GM12878 (cell line): Measurements from ENCODE around the gene ABCB10. TPM values are rescaled to one million over a fixed set of nuclear protein-coding genes. Genes with fewer than 3 reads are reported as not detected.
"Not testable (repeated sequence)": the region's sequence is repeated elsewhere in the genome, so short reads cannot be mapped to it uniquely, and the experiment has no call there.

ENCODE experiments used
- ATAC-seq: fragments of 200-7000 bp; cut with Tn5 transposase; 3 replicates; pipeline ENCODE4 v1.9.1; 2020; ENCODE audit warnings: mild to moderate bottlenecking, moderate library complexity
- BruUV-seq: library from RNA; stranded (reverse); fragments of 400-500 nt; replicated peaks from 2 replicates; lab custom pipeline; 2021; lab: Mats Ljungman, UMichigan
- CTCF ChIA-PET: fragments of 300-600 bp; sonication (Branson Sonifier 250); formaldehyde crosslinking; extraction: SDS; loops from one replicate; lab custom pipeline; 2021; ENCODE audit warnings: inconsistent platforms; lab: Yijun Ruan, JAX
- POLR2A ChIA-PET: fragments of 350-600 bp; formaldehyde crosslinking; extraction: SDS; loops from one replicate; lab custom pipeline; 2021; ENCODE audit warnings: inconsistent platforms; lab: Charles Lee
- RAD21 ChIA-PET: fragments of 300-600 bp; sonication (Branson Sonifier 250); formaldehyde crosslinking; loops from one replicate; lab custom pipeline; 2023; ENCODE audit warnings: antibody characterized with exemption; ENCODE audit not compliant: unreplicated experiment; lab: Charles Lee
- SMC1A ChIA-PET: fragments of 300-600 bp; sonication (Branson Sonifier 250); formaldehyde crosslinking; loops from one replicate; lab custom pipeline; 2023; ENCODE audit not compliant: unreplicated experiment, uncharacterized antibody; lab: Charles Lee
- DNase-seq: peaks from one replicate; pipeline ENCODE4 v3.0.0-alpha.2; 2011; ENCODE audit warnings: low read depth, low spot score
- FAIRE-seq: peaks from 3 replicates; lab custom pipeline; 2011; peaks lifted over from hg19 to GRCh38; lab: Jason Lieb, UNC
- H2AFZ ChIP-seq: 2 replicates; pipeline ENCODE4 v1.6.0; 2011; ENCODE audit warnings: low read depth, low read length, control low read depth; ENCODE audit not compliant: control insufficient read depth
- H3K27ac ChIP-seq: 2 replicates; pipeline ENCODE4 v1.5.1; 2011; ENCODE audit warnings: control low read depth; ENCODE audit not compliant: control insufficient read depth, insufficient read depth
- H3K27me3 ChIP-seq, 2 experiments: replicated peaks in 1 of 2; 2 replicates each; pipeline versions ENCODE4 v1.6.0 to v1.6.1; 2011; ENCODE audit warnings: low read length in 1 of 2; ENCODE audit not compliant: control insufficient read depth in 2 of 2, insufficient read depth in 2 of 2
- H3K36me3 ChIP-seq, 2 experiments: 2 replicates each; pipeline ENCODE4 v1.5.1; 2011; ENCODE audit warnings: low read length in 1 of 2; ENCODE audit not compliant: control insufficient read depth in 2 of 2, insufficient read depth in 2 of 2
- H3K4me1 ChIP-seq: 2 replicates; pipeline ENCODE4 v1.6.1; 2011; ENCODE audit warnings: mild to moderate bottlenecking, low read length, moderate library complexity, mixed read lengths; ENCODE audit not compliant: control insufficient read depth, insufficient read depth
- H3K4me2 ChIP-seq: 2 replicates; pipeline ENCODE4 v1.6.0; 2011; ENCODE audit warnings: control low read depth; ENCODE audit not compliant: control insufficient read depth, insufficient read depth
- H3K4me3 ChIP-seq: fragments of 200-600 bp; sonication (generic); 2 replicates; pipeline ENCODE4 v1.5.1; 2016
- H3K79me2 ChIP-seq: 2 replicates; pipeline ENCODE4 v1.6.0; 2011; ENCODE audit warnings: low read length; ENCODE audit not compliant: control insufficient read depth, insufficient read depth
- H3K9ac ChIP-seq: 2 replicates; pipeline ENCODE4 v1.8.0; 2011; ENCODE audit warnings: low read length, control low read depth, mixed read lengths; ENCODE audit not compliant: control insufficient read depth, insufficient read depth
- H3K9me3 ChIP-seq: replicated peaks from 3 replicates; pipeline ENCODE4 v1.5.1; 2011; ENCODE audit warnings: mild to moderate bottlenecking, low read length; ENCODE audit not compliant: control insufficient read depth, insufficient read depth
- H4K20me1 ChIP-seq: 2 replicates; pipeline ENCODE4 v1.6.0; 2011; ENCODE audit not compliant: control insufficient read depth, insufficient read depth
- CBX5 ChIP-seq: sonication (generic); IDR thresholded peaks from 2 replicates; pipeline ENCODE4 v1.6.1; 2016; ENCODE audit warnings: low read depth, moderate library complexity, mild to moderate bottlenecking, inconsistent platforms
- IKZF1 ChIP-seq: fragments of 450-650 bp; conservative IDR thresholded peaks from 2 replicates; pipeline ENCODE4 v1.6.1; 2017; ENCODE audit warnings: antibody characterized with exemption, mild to moderate bottlenecking
- TBL1XR1 ChIP-seq: IDR thresholded peaks from 2 replicates; pipeline ENCODE4 v1.6.1; 2012; ENCODE audit warnings: low read depth, low read length, improper control_type of control experiment
- WGBS: methylation state at CpG from one replicate; pipeline ENCODE4 v1.1.6; 2016; ENCODE audit warnings: low lambda C conversion rate; ENCODE audit not compliant: insufficient replicate concordance, insufficient coverage; ENCODE audit errors: missing lambda C conversion rate; 5-methylcytosine and 5-hydroxymethylcytosine counted together
- in situ Hi-C: fragments of 300-500 bp; cut with MboI; formaldehyde crosslinking; loops from 9 replicates; pipeline ENCODE4 v1.14.3; 2018; ENCODE audit warnings: mixed read lengths
- intact Hi-C: fragments of 100-400 bp; cut with micrococcal nuclease; formaldehyde crosslinking; loops from one replicate; pipeline ENCODE4 v1.14.2; 2022; ENCODE audit not compliant: unreplicated experiment
- polyA plus RNA-seq, 11 experiments: library from polyadenylated mRNA; depleted of rRNA in 4 of 11; unstranded in 6 of 11; stranded (reverse) in 5 of 11; fragments of >200 nt; fragmentation: Nextera tagmentation in 4 of 11; fragmentation: Illumina TruSeq in 1 of 11; extraction: Ambion mirVana in 4 of 11; extraction: Trizol in 1 of 11; gene quantifications; 1 replicate in 1 of 11; 2 replicates in 10 of 11; pipeline versions ENCODE4 v1.2.1 to v1.2.3, GENCODE V29; 2011 to 2016; ENCODE audit warnings: inconsistent platforms in 2 of 11, missing spikeins in 2 of 11, low read depth in 1 of 11
- total RNA-seq, 4 experiments: library from RNA; depleted of rRNA in 3 of 4; stranded (reverse); fragments of >200 nt in 3 of 4; fragmentation: Illumina TruSeq in 1 of 4; extraction: Trizol in 1 of 4; gene quantifications; 2 replicates each; pipeline versions ENCODE4 v1.2.1 to v1.2.3, GENCODE V29; 2013 to 2021

ABCB10 gene
- total and polyA plus RNA-seq, 10 of the 15 experiments (the other 5 are each of a cell fraction or from before 2014, with no cell fraction given), result 8.0 to 30.5 (median 16.7) TPM

GRCh38 chr1:229511201-229511600, 47.3 kb downstream of the ABCB10 start:
- POLR2A ChIA-PET, H3K36me3 ChIP-seq, H3K9ac ChIP-seq, BruUV-seq, H3K4me1 ChIP-seq, FAIRE-seq, H3K27me3 ChIP-seq, H3K9me3 ChIP-seq, SMC1A ChIA-PET, in situ Hi-C loops, intact Hi-C loops, H2AFZ ChIP-seq, H3K27ac ChIP-seq, DNase-seq, ATAC-seq, H4K20me1 ChIP-seq, H3K4me2 ChIP-seq, RAD21 ChIA-PET, H3K4me3 ChIP-seq: not testable (repeated sequence)
- 3% methylated on average over 2 of the region's 2 CpGs for WGBS
- H3K79me2 ChIP-seq, result peaks cover 19% of the 10 kb centered on the region
- CTCF ChIA-PET, result interaction anchor here (0.6 to 1.0 kb wide), 2 partner anchors 255 to 1363 kb away, joined by 3 read pairs; no protein-coding TSS in a partner anchor

DNA sequence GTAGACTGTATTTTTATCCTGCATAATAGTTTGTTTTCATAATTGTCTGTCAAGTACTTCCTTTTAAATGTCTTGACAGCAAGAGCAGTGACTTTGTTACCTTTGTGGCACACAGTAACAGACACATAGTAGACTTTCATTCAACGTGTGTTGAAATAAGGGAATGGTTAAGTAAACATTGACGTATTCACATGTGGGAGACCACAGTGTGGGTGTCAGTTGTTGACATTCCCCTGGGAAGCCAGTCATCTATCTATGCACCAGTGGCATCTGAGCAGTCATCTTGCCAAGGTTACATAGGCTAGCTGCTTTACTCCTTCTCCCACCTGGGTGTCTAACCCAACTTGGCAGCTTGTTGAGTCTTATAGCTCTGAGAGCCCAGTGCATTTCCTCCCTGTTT, 48.9 kb downstream of the ABCB10 start:
- Histone ChIP-seq H3K27ac (no peak overlapping the region), H4K20me1 (no peaks in the 10 kb centered on the region), H3K36me3 (no peaks in the 10 kb centered on the region; a peak in 1 of 4 replicates), H3K9ac (no peak overlapping the region), H3K79me2 (peaks cover 22% of the 10 kb centered on the region), H3K9me3 (no peaks in the 10 kb centered on the region), H3K4me3 (no peak overlapping the region), H2AFZ (peak overlapping the region; percentile 23; the same call in 1 of the 2 replicates), H3K4me1 (peaks cover 9% of the 10 kb centered on the region), H3K27me3 (no peaks in the 10 kb centered on the region), H3K4me2 (no peak overlapping the region; the same call in 1 of the 2 replicates)
- ATAC-seq (no peak), DNase-seq (no peak), FAIRE-seq (no peak)
- intact Hi-C loops, result no loop called here
- TF ChIP-seq TBL1XR1, result no peak
- TF ChIP-seq IKZF1, result no peak
- TF ChIP-seq CBX5, result no peak
- 20% methylated on average over 2 of the region's 2 CpGs for WGBS
- in situ Hi-C loops, result no loop called here
- ChIA-PET SMC1A (interaction anchor here (0.6 to 1.8 kb wide), 4 partner anchors 11 to 41 kb away, joined by 3 to 7 read pairs (median 4); no protein-coding TSS in a partner anchor), RAD21 (interaction anchor here (1.3 to 1.8 kb wide), 4 partner anchors 49 to 251 kb away, joined by 4 to 9 read pairs (median 5); partner anchors contain the start of gene ABCB10), CTCF (interaction anchor here (2.0 to 3.8 kb wide), 4 partner anchors 9 to 251 kb away, joined by 6 to 21 read pairs (median 7); partner anchors contain the start of gene ABCB10), POLR2A (interaction anchor here (1.1 kb wide), 1 partner anchor 28 kb away, joined by 3 read pairs; no protein-coding TSS in a partner anchor)
- no TSS peak for BruUV-seq
